Endothelial cell of umbilical vein (primary cell): ENCODE measurements around the gene PFKP. TPM values are rescaled to one million over a fixed set of nuclear protein-coding genes. Genes with fewer than 3 reads are reported as not detected.

ENCODE experiments used
- BruUV-seq: library from RNA; stranded (reverse); fragments of 400-500 nt; replicated peaks from 2 replicates; lab custom pipeline; 2021; lab: Mats Ljungman, UMichigan
- CTCF ChIA-PET: fragments of 300-600, 350-600 bp; sonication (Branson Sonifier 250); formaldehyde crosslinking; loops from one replicate; lab custom pipeline; 2021; ENCODE audit warnings: antibody characterized with exemption, inconsistent platforms; lab: Charles Lee
- POLR2A ChIA-PET: fragments of 300-600, 350-600 bp; sonication (Branson Sonifier 250); formaldehyde crosslinking; loops from one replicate; lab custom pipeline; 2021; ENCODE audit warnings: antibody characterized with exemption, inconsistent platforms; lab: Charles Lee
- DNase-seq: peaks from one replicate; pipeline ENCODE4 v3.0.0-alpha.2; 2011; ENCODE audit warnings: low read depth, low spot score
- FAIRE-seq: peaks from 2 replicates; lab custom pipeline; 2011; peaks lifted over from hg19 to GRCh38; lab: Jason Lieb, UNC
- H2AFZ ChIP-seq: 2 replicates; pipeline ENCODE4 v1.6.0; 2012; ENCODE audit warnings: low read depth, low read length, control low read depth, inconsistent platforms
- H3K27ac ChIP-seq: 2 replicates; pipeline ENCODE4 v1.5.1; 2011; ENCODE audit warnings: low read depth, mild to moderate bottlenecking, control low read depth, low read length, moderate library complexity; ENCODE audit not compliant: insufficient read depth
- H3K27me3 ChIP-seq, 2 experiments: 2 replicates each; pipeline versions ENCODE4 v1.6.0 to v1.6.1; 2011; ENCODE audit warnings: low read length in 2 of 2, mixed read lengths in 1 of 2; ENCODE audit not compliant: control insufficient read depth in 2 of 2, insufficient read depth in 2 of 2
- H3K36me3 ChIP-seq, 2 experiments: 2 replicates in 1 of 2; 3 replicates in 1 of 2; pipeline ENCODE4 v1.5.1; 2011; ENCODE audit warnings: low read length in 2 of 2, mild to moderate bottlenecking in 1 of 2, moderate library complexity in 1 of 2; ENCODE audit not compliant: control insufficient read depth in 2 of 2, insufficient read depth in 2 of 2; ENCODE audit errors: extremely low read depth in 1 of 2
- H3K4me1 ChIP-seq: 3 replicates; pipeline ENCODE4 v1.5.1; 2011; ENCODE audit warnings: mild to moderate bottlenecking, low read length; ENCODE audit not compliant: control insufficient read depth, insufficient read depth; ENCODE audit errors: extremely low read depth
- H3K4me2 ChIP-seq: 2 replicates; pipeline ENCODE4 v1.6.1; 2011; ENCODE audit warnings: low read length, control low read depth, mixed read lengths; ENCODE audit not compliant: insufficient read depth
- H3K4me3 ChIP-seq, 3 experiments: fragments of 200-600 bp in 1 of 3; sonication (generic), shearing (Covaris generic) in 1 of 3; replicated peaks in 1 of 3; 2 replicates each; pipeline ENCODE4 v1.5.1; 2011 to 2016; ENCODE audit warnings: control low read depth in 3 of 3, low read length in 3 of 3, mild to moderate bottlenecking in 2 of 3, inconsistent platforms in 1 of 3, low read depth in 1 of 3, moderate library complexity in 1 of 3; ENCODE audit not compliant: insufficient read depth in 1 of 3
- H3K79me2 ChIP-seq: 2 replicates; pipeline ENCODE4 v1.6.0; 2012; ENCODE audit warnings: low read length, inconsistent platforms; ENCODE audit not compliant: control insufficient read depth, insufficient read depth
- H3K9ac ChIP-seq: replicated peaks from 2 replicates; pipeline ENCODE3; 2011; ENCODE audit warnings: low read length, control low read depth; ENCODE audit not compliant: insufficient read depth; ENCODE audit errors: extremely low read depth
- H3K9me1 ChIP-seq: replicated peaks from 3 replicates; pipeline ENCODE4 v1.6.0; 2011; ENCODE audit warnings: mild to moderate bottlenecking, low read length; ENCODE audit not compliant: control insufficient read depth, insufficient read depth; ENCODE audit errors: extremely low read depth
- H3K9me3 ChIP-seq: replicated peaks from 2 replicates; pipeline ENCODE4 v1.5.1; 2012; ENCODE audit warnings: low read length, inconsistent platforms; ENCODE audit not compliant: control insufficient read depth, insufficient read depth
- H4K20me1 ChIP-seq: replicated peaks from 2 replicates; pipeline ENCODE3; 2011; ENCODE audit warnings: mild to moderate bottlenecking, low read length; ENCODE audit not compliant: control insufficient read depth, insufficient read depth; ENCODE audit errors: extremely low read depth
- EZH2 ChIP-seq: IDR thresholded peaks from 2 replicates; pipeline ENCODE4 v1.6.1; 2012; ENCODE audit warnings: borderline replicate concordance, low read depth, mild to moderate bottlenecking, moderate library complexity, low read length, inconsistent platforms; ENCODE audit not compliant: severe bottlenecking
- FOS ChIP-seq: IDR thresholded peaks from 2 replicates; pipeline ENCODE4 v1.6.1; 2011; ENCODE audit warnings: mild to moderate bottlenecking, low read length, moderate library complexity, borderline replicate concordance; ENCODE audit not compliant: insufficient read depth
- GATA2 ChIP-seq: IDR thresholded peaks from 2 replicates; pipeline ENCODE4 v1.7.0; 2011; ENCODE audit warnings: low read depth, mild to moderate bottlenecking, moderate library complexity, mixed read lengths, low read length; ENCODE audit not compliant: insufficient read length, insufficient read depth
- JUN ChIP-seq: IDR thresholded peaks from 2 replicates; pipeline ENCODE4 v1.6.1; 2011; ENCODE audit warnings: borderline replicate concordance, low read depth; ENCODE audit not compliant: insufficient read length, insufficient read depth
- MYC ChIP-seq: IDR thresholded peaks from one replicate; pipeline ENCODE4 v1.6.1; 2011; ENCODE audit warnings: mild to moderate bottlenecking, low read depth, low read length
- POLR2A ChIP-seq: IDR thresholded peaks from 2 replicates; pipeline ENCODE4 v1.6.1; 2012; ENCODE audit warnings: low read depth, mild to moderate bottlenecking, control low read depth, low read length
- POLR2AphosphoS5 ChIP-seq: IDR thresholded peaks from 2 replicates; pipeline ENCODE4 v1.6.1; 2012; ENCODE audit warnings: low read depth, mild to moderate bottlenecking, control low read depth, low read length, moderate library complexity; ENCODE audit not compliant: insufficient read depth
- dilution Hi-C: fragments of 300-500 bp; cut with MboI; formaldehyde crosslinking; loops from one replicate; pipeline ENCODE4 v1.15.0; 2019; ENCODE audit warnings: low sequenced_read_pairs; ENCODE audit not compliant: extremely low pct_ligation_motif_present
- intact Hi-C: fragments of 100-400 bp; cut with micrococcal nuclease; formaldehyde crosslinking; loops from one replicate; pipeline ENCODE4 v1.10.0; 2022
- polyA plus RNA-seq, 4 experiments: library from polyadenylated mRNA; depleted of rRNA in 3 of 4; stranded (reverse) in 3 of 4; unstranded in 1 of 4; fragments of >200 nt; gene quantifications; 2 replicates each; pipeline versions ENCODE4 v1.2.1 to v1.2.3, GENCODE V29; 2011 to 2012; ENCODE audit warnings: missing spikeins in 1 of 4
- total RNA-seq: library from RNA; stranded (reverse); gene quantifications from 2 replicates; pipeline ENCODE4 v1.2.3, GENCODE V29; 2021
- TF ChIP-seq, protein P1 (sequence below), 2 donors: IDR thresholded peaks; 1 replicate in 1 of 2; 2 replicates in 1 of 2; pipeline ENCODE4 v1.5.1; 2011; ENCODE audit warnings: low read length in 2 of 2, mild to moderate bottlenecking in 2 of 2, moderate library complexity in 2 of 2, control low read depth in 1 of 2, inconsistent platforms in 1 of 2, low read depth in 1 of 2; ENCODE audit not compliant: insufficient read depth in 1 of 2; ENCODE audit errors: extremely low read depth in 1 of 2
- TF ChIP-seq, protein P2 (sequence below): IDR thresholded peaks from 2 replicates; pipeline ENCODE4 v1.6.1; 2011; ENCODE audit not compliant: insufficient read depth, insufficient read length

Gene PFKP
- total and polyA plus RNA-seq, 2 donors (not counting 3 experiments of a cell fraction or from before 2014, with no cell fraction given) = 185 to 359 TPM

GRCh38 chr10:3018247-3018646, 49.1 kb upstream of the PFKP start:
- FAIRE-seq (no peak), DNase-seq (no peak)
- Histone ChIP-seq H3K36me3 (no peaks in the 10 kb centered on the region), H3K4me3 (no peak overlapping the region), H3K9me3 (no peaks in the 10 kb centered on the region), H3K4me1 (no peaks in the 10 kb centered on the region), H3K9me1 (no peaks in the 10 kb centered on the region), H3K4me2 (no peak overlapping the region), H3K27me3 (peaks cover 0 to 4% of the 10 kb centered on the region in 2 experiments), H2AFZ (no peak overlapping the region), H3K79me2 (no peaks in the 10 kb centered on the region), H4K20me1 (no peaks in the 10 kb centered on the region), H3K9ac (no peak overlapping the region), H3K27ac (no peak overlapping the region)
- POLR2A ChIA-PET = no interaction called here
- TF ChIP-seq JUN (no peak), POLR2AphosphoS5 (no peak), FOS (no peak), POLR2A (no peak), MYC (no peak), GATA2 (no peak), EZH2 (no peak)
- TF ChIP-seq, protein P1, sequence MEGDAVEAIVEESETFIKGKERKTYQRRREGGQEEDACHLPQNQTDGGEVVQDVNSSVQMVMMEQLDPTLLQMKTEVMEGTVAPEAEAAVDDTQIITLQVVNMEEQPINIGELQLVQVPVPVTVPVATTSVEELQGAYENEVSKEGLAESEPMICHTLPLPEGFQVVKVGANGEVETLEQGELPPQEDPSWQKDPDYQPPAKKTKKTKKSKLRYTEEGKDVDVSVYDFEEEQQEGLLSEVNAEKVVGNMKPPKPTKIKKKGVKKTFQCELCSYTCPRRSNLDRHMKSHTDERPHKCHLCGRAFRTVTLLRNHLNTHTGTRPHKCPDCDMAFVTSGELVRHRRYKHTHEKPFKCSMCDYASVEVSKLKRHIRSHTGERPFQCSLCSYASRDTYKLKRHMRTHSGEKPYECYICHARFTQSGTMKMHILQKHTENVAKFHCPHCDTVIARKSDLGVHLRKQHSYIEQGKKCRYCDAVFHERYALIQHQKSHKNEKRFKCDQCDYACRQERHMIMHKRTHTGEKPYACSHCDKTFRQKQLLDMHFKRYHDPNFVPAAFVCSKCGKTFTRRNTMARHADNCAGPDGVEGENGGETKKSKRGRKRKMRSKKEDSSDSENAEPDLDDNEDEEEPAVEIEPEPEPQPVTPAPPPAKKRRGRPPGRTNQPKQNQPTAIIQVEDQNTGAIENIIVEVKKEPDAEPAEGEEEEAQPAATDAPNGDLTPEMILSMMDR (IDR thresholded peaks at IDR 0.05; ENCODE audit: extremely low read depth in 1 of 2, insufficient read depth in 1 of 2, low read depth in 1 of 2, low read length in 2 of 2) = no peak
- TF ChIP-seq, protein P2, sequence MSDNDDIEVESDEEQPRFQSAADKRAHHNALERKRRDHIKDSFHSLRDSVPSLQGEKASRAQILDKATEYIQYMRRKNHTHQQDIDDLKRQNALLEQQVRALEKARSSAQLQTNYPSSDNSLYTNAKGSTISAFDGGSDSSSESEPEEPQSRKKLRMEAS = no peak
- dilution Hi-C loops = no loop called here
- no TSS peak for BruUV-seq
- intact Hi-C loops = no loop called here
- CTCF ChIA-PET = no interaction called here
